HG03196 (cell line): ENCODE results near the gene AIG1.
"Not testable (repeated sequence)": the region's sequence is repeated elsewhere in the genome, so short reads cannot be mapped to it uniquely, and the experiment has no call there.

Experiments used
- ATAC-seq: cut with Tn5 transposase; IDR thresholded peaks from one replicate; pipeline ENCODE4 v1.9.1; 2021; ENCODE audit not compliant: unreplicated experiment

Gene AIG1, protein sequence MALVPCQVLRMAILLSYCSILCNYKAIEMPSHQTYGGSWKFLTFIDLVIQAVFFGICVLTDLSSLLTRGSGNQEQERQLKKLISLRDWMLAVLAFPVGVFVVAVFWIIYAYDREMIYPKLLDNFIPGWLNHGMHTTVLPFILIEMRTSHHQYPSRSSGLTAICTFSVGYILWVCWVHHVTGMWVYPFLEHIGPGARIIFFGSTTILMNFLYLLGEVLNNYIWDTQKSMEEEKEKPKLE

DNA sequence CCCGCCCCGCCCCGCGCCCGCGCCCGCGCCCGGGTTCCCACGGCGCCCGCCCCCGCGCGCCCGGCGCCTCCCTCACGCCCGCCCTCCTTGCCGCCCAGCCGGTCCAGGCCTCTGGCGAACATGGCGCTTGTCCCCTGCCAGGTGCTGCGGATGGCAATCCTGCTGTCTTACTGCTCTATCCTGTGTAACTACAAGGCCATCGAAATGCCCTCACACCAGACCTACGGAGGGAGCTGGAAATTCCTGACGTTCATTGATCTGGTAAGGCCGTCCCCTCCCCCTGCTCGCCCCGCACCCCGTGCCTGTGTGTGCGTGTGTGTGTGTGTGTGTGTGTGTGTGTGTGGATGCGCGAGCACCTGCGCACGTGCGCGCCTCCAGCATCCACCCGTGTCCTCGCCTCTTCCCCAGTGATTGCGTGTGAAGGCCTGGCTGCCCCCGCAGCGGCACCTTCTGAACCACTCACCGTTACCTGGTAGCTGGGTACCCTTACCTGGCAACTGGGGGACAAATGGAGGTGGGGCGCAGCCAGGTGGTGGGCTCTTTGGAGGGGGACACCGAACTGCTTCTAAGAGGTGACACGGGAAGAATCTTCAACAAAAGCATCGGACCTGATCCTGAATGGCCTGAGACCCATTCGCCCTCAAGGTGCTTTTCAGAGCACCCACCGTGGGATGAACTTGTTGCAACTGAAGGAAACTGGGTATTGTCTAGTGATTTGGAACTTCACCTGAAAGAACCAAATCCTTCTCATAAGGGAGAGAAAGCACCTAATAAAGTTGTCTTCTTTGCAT lies at the start of gene AIG1:
Gene AIG1 (plus strand): TSS at position 84 of the 791 bp plus-strand sequence. CDS start 37 bp downstream, at position 121.
- peak; percentile 60 for ATAC-seq

DNA sequence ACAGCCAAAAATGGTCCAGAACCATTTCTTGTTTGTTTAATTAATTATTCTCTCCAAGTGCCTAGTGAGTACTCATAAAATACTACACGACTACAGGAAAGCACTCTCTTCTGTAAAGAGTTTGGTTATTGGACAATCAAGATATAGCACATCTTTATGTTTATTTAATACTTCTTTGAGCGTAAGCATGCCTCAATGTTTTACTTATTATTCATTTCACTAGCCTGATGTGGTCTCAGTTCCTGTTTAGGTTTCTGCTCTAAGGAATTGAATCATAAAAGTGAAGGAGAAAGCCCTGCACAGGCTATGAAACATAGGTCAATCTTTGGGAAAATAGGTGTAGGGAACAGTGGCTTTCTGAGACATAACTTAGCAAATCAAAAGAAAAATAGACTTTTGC lies 45.9 kb upstream of the AIG1 start:
- ATAC-seq: no peak

DNA sequence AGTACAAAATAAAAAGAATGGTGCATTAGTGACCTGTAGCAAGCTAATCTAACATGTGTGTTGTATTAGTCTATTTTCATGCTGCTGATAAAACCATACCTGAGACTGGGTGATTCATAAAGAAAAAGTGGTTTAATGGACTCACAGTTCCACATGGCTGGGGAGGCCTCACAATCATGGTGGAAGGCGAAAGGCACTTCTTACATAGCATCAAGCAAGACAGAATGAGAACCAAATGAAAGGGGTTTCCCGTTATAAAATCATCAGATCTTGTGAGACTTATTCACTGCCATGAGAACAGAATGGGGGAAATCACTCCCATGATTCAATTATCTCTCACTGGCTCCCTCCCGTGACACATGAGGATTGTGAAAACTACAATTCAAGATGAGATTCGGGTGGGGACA lies 45.4 kb upstream of the AIG1 start:
- ATAC-seq: no peak

DNA sequence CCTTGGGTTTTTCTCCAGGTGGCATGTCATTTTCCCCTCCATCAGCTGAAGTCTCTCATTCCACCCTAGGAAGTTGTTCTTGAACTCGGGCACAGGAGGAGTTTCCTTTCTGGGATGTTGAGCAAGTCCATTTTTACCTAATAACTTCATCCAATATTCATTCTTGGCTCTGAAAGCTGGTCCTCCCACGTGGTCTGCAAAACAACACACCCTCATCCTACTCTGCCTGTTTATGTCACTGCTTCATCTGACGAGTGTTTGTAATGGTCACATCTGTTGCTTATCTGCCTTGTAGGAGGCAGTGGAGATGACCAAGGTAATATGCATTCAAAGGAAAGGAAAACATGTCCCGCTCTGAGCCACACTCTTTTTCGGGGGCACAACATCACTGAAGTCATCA lies 41.7 kb upstream of the AIG1 start:
- ATAC-seq: no peak

DNA sequence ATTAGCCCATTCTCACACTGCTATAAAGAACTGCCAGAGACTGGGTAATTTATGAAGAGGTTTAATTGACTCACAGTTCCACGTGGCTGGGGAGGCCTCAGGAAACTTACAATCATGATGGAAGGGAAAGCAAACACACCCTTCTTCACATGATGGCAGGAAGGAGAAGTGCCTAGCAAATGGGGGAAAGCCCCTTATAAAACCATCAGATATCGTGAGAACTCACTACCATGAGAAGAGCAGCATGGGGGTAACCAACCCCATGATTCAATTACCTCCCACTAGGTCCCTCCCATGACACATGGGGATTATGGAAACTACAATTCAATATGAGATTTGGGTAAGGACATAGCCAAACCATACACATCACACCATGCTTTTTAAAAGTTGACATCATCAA lies 39.8 kb upstream of the AIG1 start:
- not testable (repeated sequence) for ATAC-seq

DNA sequence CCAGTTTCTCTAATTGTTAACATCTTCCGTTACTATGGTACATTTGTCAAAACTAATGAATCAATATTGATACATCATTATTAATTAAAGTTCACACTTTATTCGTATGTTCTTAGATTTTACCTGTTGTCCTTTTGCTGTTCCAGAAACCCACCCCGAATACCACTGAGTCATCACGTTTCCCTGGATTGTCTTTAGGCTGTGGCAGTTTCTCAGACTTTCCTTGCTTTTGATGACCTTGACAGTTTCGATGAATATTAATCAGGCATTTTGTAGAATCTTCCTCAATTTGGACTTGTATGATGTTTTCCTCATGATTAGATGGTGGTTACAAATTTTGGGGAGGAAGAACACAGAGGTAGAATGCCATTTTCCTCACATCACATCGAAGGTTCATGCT lies 39.1 kb upstream of the AIG1 start:
- ATAC-seq: no peak

DNA sequence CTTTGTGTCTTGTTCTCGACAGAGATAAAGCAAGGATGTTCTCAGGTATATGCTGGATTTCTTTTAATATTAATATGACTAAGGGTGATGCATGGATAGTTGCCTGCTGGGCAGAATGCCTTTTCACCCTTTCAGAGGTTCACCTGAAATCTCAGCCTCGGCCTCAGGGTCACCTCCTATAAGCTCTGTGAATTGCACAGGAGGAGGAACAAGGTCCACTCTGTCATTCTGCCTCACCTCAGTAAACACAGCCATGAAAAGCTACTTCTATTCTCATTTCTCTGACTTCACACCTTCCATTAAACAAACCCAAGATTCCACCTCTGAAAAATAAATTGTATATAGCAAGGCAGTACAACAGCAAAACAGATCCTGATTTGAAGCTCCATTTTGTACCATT lies 38.1 kb upstream of the AIG1 start:
- no peak for ATAC-seq

DNA sequence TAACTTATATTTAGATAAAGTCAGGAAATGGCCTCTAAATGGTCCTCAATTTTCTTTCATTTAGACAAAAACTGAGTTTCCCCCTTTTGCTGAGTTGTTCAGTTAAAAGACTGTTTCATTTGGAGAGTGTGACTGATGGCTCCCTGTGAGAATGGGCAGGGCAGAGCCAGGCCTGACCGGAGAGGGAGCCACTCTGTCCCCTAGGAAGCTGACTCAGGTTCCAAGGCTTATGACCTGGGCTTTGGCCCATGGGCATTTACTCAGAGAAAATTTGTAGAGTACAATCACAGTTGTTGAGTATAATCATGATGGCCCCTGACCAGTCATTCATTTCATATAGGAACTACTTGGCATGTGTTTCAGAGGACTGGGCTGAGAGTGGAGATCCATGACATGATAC lies 37.0 kb upstream of the AIG1 start:
- no peak for ATAC-seq

DNA sequence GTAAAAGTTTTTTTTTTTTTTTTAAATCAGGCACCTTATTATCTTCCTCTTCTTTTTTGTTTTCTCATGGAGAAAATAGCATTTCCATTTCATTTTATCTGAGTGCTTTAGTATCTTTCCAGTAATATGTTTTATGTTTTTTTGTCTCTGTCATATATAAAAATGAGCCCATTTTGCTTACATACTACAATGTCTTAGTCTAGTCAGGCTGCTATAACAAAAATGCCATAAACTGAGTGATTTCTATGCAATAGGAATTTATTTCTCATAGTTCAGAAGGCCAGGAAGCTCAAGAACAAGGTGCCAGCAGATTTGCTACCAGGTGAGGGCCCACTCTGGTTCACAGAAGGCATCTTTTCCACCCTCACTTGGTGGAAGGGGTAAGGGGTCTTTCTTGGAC lies 35.7 kb upstream of the AIG1 start:
- no peak for ATAC-seq

DNA sequence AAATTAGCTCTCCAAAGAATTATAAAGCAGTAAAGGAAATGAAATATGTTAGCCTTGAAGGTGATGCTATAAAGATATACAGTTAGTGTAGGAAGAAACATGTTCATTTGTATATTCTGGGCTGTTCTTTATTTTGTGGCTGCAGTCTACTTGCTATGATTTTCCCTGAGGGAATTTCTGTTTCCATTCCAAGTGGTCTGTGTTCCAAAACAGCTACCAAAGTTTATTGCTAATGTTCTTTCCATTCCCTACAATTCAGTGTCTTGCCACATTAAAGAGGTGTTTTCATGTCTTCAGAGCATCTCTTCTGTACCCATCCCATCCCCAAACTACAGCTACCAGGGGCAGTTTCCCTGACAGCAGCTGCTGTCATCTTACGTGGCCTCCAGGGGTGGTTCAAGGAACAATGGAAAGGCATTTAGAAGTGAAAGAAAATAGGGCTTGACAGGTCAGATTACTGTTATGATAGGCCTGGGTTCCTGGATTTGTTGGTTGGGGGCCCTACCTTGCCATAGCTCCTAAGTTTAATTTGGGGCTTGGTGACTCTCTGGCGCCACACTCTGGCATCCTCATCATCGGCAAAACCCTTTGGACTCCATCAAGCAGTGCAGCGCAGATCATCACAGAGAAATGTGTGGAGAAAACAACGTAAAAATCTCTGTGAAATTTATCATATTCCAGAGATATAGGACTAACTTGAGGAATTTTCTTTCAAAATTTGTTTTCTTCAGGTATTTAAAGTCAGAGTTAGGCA lies 33.8 kb upstream of the AIG1 start:
- ATAC-seq: no peak

DNA sequence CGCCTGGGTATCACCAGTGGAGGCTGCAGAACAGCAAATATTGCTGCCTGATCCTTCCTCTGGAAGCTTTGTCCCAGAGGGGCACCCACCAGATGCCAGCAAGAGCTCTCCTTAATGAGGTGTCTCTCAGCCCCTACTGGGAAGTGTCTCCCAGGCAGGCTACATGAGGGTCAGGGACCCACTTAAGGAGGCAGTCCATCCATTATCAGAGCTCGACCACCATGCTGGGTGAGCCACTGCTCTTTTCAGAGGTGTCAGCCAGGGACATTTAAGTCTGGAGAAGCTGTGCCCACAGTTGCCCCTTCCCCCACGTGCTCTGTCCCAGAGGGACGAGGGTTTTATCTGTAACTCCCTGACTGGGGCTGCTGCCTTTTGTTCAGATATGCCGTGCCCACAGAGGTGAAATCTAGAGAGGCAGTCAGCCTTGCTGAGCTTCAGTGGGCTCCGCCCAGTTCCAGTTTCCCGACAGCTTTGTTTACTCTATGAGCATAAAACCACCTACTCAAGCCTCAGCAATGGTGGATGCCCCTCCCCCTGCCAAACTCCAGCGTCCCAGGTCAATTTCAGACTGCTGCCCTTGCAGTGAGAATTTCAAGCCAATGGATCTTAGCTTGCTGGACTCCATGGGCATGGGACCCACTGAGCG lies 25.9 kb upstream of the AIG1 start:
- ATAC-seq: no peak

DNA sequence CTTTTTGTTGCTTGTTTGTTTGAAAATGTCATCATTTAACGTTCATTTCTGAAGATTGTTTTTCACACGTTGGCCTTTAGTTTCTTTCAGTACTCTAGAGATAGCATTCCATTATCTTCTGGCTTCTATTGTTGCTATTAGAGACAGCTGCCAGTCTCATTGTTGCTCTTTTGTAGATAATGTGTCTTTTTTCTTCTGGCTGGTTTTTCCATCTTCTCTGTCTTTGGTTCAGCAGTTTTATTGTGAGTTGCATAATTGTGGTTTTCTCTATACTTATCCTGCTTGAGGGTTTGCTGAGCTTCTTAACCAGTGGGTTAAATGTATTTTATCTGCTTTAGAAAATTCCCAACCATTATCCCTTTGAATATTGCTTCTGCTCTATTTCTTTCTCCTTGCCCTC lies 23.2 kb upstream of the AIG1 start:
- ATAC-seq: no peak

DNA sequence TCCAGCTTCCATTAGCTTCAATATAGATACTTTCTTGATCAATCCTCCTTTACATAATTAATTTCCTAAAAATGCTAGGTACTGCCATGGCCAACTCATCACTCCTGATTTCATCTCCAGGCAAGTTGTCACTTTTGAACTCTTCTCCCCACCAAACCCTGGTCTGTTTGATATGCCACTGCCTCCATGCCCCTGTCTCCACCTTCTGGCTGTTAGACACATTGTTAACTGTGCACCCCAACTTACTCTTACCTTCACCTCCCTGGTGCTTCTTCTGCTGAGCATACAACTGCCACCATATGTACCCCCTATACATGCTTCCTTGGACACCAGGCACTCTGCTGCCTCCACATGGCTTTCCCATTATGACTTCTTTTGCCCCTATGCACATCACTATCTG lies 21.9 kb upstream of the AIG1 start:
- no peak for ATAC-seq

DNA sequence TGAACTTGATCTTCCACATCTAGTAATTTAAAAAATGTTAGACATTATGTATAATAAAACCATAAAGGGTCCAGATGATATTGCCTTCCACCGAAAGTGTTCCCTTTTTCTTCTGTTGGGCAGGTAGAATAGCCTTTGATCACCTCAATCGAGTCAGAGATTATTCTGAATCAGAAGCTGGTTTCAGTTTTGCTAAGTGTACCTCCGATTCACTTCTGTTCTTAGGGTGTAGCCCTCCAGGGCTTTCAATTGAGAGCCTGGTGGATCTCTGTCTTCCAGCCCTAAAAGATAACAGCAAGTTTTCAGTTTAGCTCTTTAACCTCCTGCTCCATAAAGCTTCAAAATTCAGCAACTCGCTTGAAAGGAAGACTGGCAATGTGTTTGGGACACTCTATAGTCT lies 21.1 kb upstream of the AIG1 start:
- no peak for ATAC-seq

DNA sequence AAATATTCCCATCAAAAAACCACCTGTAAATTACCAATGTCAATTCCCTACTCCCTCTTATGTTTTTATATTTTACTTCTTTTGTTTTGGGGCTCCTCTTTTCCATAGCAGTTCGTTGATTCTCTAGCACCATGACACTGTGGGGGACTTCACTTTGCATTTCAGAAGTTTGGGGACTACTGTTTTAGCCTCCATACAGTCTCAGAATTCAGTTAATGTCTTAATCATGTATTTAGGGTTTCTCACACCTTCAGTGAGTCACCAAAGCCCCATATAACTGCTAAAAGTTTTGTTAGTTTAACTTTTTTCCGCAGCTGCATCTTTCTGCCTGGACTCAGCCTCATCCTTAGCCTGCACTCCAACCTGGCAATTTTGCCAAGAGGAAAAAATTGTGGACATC lies 20.7 kb upstream of the AIG1 start:
- ATAC-seq: no peak

DNA sequence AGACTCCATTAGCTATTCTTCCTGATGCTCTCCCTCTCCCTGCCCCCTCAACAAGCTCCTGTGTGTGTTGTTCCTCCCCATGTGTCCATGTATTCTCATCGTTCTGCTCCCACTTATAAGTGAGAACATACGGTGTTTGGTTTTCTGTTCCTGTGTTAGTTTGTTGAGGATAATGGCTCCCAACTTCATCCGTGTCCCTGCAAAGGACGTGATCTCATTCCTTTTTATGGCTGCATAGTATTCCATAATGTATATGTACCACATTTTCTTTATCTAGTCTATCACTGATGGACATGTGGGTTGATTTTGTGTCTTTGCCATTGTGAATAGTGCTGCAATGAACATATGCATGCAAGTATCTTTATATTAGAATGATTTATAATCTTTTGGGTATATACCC lies 16.3 kb upstream of the AIG1 start:
- ATAC-seq: not testable (repeated sequence)

DNA sequence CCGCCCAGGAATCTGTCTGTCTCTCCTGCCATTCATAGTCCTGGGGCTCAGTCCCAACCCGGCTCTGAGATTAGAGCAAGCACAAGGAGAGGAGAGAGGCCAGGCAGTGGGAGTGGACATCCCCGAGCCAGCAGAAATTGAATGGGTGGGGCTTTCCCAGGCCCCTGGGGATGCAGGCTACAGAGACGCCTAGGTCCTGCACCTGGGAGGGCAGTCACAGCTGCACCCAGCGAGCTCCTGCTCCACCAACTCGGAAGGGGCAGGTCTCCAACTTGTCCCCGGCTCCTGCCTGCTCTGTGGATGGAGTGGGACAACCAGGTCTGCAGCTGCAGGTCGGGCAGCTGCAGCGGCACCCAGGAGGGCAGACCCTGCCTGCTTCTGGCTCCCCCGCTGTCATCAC lies 11.1 kb upstream of the AIG1 start:
- ATAC-seq: no peak

DNA sequence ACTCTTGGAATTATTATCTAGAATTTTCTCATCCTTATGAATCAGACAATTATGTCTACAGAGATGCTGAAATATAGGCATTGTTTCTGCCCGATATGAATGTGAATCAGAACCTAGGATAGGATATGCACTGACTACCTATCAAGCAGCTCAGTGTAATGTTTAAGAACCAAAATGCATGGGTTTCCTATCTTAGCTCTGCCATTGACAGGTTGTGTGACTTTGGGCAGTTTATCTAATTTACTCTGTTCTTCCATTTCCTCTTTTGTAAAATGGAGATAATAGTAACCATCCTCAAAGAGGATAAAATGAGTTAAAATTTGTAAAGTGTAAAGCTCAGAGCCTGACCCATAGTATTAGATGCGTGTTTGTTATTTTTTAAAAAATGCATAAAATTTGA lies 10.2 kb upstream of the AIG1 start:
- ATAC-seq: no peak

DNA sequence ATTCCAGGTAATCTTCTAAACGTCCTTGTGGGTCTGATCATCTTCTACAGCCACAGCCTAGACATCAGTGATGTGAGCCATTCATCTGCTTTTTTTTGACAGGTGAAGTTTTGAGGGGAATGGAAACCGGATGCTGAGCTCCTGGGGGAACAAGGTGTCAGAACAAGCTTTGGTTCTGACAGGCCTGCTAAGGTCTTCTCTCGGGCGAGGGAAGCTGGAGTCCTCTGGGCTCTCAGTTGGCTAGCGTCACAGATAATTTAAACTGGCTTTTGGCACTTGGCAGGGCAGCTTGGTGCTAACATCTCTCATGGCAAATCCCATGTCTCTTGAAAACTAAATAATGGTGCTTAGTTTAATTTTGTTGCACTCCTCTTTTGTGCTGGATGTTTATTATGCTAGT lies 8.4 kb upstream of the AIG1 start:
- no peak for ATAC-seq

DNA sequence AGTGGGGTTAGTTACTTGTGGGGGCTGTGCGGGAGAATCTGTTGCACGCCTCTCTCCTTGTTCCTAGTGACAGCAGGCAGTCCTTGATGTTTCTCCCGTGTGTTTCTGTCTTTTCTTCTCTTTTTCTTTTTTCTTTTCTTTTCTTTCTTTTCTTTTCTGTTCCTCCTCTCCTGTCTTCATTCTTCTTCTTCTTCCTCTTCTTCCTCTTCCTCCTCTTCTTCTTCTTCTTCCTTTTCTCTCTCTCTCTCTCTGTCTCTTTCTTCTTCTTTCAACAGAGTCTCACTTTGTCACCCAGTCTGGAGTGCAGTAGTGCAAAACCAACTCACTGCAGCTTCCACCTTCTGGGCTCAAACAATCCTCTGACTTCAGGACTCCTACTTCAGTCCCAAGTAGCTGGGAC lies 6.8 kb upstream of the AIG1 start:
- no peak for ATAC-seq

DNA sequence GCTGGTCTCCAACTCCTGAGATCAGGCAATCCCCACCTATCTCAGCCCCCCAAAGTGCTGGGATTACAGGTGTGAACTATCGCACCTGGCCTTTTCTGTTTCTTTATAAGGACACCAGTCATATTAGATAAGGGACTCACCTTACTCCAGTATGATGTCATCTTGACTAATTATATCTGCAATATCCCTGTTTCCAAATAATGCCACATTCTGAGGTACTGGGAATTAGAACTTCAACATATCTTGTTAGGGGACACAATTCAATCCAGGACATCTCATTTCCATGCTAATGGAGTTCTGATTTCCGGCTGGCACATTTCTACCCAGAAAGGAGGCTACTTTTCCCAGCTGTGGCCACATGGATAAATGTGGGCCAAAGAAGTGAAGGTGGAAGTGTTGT lies 6.4 kb upstream of the AIG1 start:
- ATAC-seq: no peak

DNA sequence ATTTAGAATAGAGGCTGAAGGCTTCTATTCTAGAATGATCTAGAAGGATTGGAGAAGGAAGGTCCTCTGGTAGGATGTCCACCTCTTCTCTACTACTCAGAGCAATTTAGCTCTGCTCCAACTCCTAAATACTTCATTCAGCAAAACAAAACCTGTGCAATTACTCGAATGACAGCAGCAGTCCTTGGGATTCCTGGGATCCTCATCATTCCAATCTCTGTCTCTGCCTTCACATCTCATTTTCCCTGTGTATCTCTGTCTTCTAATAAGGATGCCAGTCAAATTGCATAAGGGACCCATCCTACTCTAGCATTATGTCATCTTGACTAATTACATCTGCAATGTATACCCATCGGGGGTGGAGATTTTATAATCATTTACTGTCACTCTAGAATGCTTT lies 5.5 kb upstream of the AIG1 start:
- no peak for ATAC-seq
